Smooth muscle cell of the pulmonary artery (primary cell): ENCODE data around the gene OR2J1. TPM values are rescaled to one million over a fixed set of nuclear protein-coding genes. Genes with fewer than 3 reads are reported as not detected.

Experiments used
- total RNA-seq: library from RNA; depleted of rRNA; stranded (reverse); fragments of >200 nt; gene quantifications from 2 replicates; pipeline ENCODE4 v1.2.3, GENCODE V29; 2014

OR2J1 gene
- total RNA-seq: not detected in 2 replicates

GRCh38 chr6:29099190-29099589 lies at the start of gene OR2J1:
TSS of gene OR2J1 (plus strand) at chr6:29099490. CDS start at chr6:29100943, 1,453 bp downstream.

GRCh38 chr6:29087213-29087612 lies 12.1 kb upstream of the OR2J1 start, which contains the start of gene OR2B3:
TSS of gene OR2B3 (minus strand) at chr6:29087313. CDS start at chr6:29087248, 65 bp downstream.

GRCh38 chr6:29107758-29108157 lies 8.5 kb downstream of the OR2J1 start, which contains the start of gene OR2J3:
TSS of gene OR2J3 (plus strand) at chr6:29108058. CDS start at chr6:29111891, 3,833 bp downstream.

Other genes starting within 250 kb of the OR2J1 start
- gene TRIM27, start 175.5 kb upstream of the OR2J1 start, total RNA-seq: 38.8 and 47.4 TPM in 2 replicates
- 0.99 and 1.3 TPM in 2 replicates for gene ZNF311, start 94.2 kb upstream of the OR2J1 start, total RNA-seq
- not detected in 2 replicates for gene OR2W1, start 54.3 kb upstream of the OR2J1 start, total RNA-seq
- not detected in 2 replicates for gene OR2B3, start 12.2 kb upstream of the OR2J1 start, total RNA-seq
- not detected in 2 replicates for gene OR2J3, start 8.6 kb downstream of the OR2J1 start, total RNA-seq
- not detected in 2 replicates for gene OR2J2, start 71.4 kb downstream of the OR2J1 start, total RNA-seq
- not detected in 2 replicates for gene OR14J1, start 202.2 kb downstream of the OR2J1 start, total RNA-seq